HG03066 (cell line): ENCODE measurements around the gene ACTMAP.
"Not testable (repeated sequence)": the region's sequence is repeated elsewhere in the genome, so short reads cannot be mapped to it uniquely, and the experiment has no call there.

Source experiments
- ATAC-seq: cut with Tn5 transposase; IDR thresholded peaks from one replicate; pipeline ENCODE4 v1.9.1; 2021; ENCODE audit warnings: low read depth; ENCODE audit not compliant: unreplicated experiment

ACTMAP gene

DNA sequence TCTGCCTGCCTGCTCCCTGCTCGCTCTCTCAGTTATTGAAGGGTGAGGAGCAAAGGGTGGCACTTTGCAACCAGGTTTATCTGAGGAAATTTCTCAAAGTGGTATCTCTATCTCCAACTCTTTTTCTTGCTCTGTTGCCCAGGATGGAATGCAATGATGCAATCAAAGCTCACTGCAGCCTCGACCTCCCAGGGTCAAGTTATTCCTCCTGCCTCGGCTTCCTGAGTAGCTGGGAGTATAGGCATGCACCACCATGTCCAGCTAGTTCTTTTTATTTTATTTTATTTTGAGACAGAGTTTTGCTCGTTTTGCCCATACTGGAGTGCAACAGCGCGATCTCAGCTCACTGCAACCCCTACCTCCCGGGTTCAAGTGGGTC, 4.9 kb downstream of the ACTMAP start:
- ATAC-seq: no peak

DNA sequence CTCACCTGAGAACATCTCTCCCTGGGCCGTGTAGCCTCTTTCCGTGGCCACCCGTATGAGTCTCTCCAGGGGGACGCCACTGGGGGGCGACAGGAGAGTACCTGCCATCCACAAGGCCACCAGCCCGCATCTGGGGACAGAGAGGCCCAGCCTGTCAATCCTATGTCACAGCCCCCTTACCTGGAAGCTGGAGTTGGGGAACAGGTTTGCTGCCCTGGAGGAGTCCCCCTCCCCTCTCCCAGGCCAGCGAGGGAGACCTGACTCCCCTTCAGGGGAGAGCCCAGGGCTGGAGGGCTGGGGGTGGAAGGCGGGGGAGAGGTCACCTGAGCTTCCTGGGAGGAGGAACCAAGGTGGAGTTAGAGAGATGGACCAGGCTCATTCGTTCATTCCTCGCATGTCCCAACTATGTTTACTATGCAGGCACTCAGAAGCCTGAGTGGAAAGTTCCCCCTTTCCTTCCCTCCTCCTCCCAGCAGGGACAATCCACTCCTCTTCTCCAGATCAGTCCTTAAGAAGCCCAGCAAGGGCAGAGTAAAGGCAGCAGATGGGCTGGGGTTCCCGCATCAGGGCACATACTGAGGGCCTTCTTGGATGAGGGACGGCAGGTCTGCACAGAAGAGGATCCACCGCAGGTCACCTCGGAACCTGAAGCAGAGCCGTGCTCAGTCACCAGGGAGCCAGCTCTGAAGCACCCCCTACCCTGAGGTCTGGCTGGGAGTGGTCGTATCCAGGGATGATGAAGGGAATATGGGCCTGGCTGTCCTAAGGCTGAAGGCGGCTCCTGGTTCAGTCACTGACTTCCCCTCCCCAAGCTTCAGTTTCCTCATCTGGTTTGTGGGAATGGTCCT, 5.5 kb downstream of the ACTMAP start:
- ATAC-seq: no peak

GRCh38 chr19:40743926-40744325, 6.4 kb downstream of the ACTMAP start:
- no peak for ATAC-seq

DNA sequence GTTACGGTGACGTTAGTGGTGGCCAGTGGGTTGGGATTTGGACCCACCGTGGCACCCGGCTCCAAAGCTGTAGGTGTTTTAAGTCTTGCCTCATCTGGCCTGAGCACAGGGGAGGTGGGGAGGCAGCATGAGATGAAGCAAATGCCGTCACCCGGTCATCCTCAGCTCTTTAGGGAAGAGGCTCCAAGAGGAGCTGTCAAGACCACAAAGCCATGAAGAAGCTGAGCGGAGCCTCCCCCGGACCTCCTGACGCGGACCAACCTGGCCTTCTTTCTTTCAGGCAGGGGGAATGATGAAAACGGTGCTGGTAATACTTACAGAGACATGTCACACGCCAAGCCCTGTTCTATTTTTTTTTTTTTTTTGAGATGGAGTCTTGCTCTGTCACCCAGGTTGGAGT, 7.4 kb downstream of the ACTMAP start:
- ATAC-seq: no peak

- ATAC-seq: no peak
Observed at GRCh38 chr19:40742477-40742876, 7.8 kb downstream of the ACTMAP start.

DNA sequence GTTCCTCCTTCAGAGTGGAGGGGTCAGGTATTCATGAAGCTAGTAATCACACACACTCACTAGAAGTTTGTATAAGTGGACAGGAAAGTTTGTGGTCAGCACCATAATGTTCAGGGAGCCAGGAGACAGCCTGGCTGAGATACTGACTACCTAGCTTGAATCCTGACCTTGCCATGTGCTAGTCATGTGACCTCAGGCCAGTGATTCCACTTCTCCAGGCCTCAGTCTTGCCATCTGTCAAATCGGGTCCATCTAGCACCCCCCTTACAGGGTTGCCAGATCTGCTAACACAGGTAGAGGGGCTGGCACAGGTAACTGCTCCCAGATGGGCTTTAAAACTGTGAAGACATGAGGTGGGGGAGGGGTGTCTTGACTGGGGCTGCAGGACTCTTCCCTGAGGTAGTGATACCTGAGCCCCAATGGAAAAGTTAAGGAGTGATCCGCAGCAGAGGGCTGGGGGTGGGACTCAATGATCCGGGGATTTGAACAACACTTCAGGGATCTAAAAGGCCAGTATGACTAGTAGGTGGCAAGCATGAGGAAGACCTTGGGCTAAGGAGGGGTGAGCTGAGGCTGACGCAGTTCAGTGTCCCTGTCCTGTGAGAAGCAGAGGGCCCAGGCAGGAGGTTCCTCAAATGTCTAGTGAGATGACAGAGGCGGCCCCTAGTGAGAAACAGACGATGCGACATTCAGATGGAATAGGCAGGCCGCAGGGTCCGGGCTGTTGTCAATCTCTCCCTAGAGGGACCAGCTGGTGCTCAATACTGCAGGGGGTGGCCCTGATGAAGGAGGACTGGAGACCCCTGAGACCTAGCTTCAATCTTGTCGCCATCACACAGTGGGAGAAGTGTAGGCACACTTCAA, 8.5 kb downstream of the ACTMAP start:
- no peak for ATAC-seq

- ATAC-seq: no peak
Observed at GRCh38 chr19:40740747-40741146, 9.5 kb downstream of the ACTMAP start.

DNA sequence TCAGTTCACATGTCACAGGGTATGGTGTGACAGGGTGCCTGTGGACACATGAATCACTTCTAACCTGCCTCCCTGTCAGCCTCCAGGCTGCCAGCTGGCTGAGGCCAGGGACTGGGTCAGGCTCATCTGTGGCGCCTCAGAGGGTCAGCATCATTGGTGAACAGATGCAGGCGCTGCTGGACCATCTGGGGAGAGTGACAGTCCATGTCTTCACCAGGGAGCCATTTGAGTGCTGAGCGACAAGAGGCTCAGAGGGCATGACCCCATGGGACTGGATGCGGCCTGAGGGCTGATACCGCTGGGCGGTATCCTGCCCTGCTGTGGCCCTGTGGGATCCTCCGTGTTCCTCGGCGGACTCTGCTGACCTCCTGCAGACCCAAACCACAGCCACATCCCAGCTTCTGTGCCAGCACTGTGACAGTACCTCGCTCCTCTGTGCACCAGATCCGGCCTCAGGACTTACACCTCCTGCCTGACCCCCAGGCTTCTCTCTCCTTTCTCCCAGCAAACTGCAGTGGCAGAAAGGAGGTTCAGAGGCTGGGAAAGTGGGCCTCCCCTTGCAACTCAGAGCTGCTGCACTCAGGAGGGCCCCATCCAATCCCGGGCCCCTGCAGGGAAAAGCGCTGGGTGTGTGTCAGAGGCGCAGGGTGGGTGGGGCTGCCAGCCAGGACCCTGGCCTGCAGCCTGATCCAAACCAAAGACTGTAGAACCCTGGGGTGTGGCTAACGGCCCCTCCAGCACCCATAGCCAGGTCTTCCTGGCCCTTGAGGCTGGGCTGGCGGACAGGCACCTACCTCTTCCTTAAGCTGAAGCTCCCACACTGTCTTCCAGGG, 10.2 kb downstream of the ACTMAP start:
- ATAC-seq: no peak

DNA sequence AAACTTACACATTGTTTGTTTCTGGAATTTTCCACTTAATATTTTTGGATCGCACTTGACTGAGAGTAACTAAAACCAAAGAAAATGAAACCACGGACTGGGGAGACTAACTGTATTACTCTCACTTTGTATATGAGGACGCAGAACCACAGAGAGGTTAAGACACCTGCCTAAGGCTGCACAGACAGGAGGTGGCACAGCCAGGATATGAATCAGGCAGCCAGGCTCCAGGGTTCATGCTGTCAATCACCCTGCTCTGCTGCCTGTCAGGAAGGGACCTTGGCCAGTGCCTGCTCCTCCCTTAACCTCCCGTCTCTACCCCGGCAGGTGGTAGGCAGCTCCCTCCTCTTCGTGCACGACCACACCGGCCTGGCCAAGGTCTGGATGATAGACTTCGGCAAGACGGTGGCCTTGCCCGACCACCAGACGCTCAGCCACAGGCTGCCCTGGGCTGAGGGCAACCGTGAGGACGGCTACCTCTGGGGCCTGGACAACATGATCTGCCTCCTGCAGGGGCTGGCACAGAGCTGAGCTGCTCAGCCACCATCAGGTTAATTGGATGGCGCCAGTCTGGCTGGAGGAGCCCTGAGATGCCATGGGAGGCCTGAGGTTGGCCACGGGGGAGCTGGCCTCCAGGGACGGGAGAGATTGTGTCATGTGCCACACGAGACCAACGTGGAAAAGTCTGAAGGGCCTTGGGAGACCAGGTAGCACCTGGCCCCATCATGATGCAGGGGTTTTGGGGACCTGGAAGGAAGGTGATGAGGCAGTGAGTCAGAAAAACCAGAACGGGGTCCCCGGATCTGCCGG, 11.0 kb downstream of the ACTMAP start:
- no peak for ATAC-seq

DNA sequence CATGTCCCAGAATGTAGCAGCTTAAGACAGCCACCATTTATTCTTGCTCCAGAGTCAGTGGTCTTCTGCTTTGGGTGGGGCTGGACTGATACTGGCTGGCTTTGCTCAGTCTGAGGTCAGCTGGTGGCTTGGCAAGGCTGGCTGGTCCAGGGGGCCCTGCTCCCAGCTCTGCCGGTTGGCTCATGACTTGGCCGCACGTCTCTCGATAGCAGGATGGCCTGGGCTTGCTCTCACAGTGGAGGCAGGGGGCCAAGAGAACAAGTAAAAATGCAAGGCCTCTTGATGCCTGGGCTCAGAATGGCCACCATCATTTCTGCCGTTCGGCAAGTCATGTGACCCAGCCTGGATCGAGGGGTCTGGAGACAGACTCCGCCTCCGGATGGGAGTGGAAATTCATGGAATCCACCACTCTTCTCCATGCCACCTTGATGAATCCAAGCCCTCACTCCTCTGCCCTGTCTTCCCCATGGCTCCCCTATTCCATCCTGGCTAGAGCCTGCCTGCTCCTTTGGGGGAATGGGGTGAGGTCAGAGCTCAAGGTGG, 13.1 kb downstream of the ACTMAP start:
- ATAC-seq: no peak

GRCh38 chr19:40736661-40737060, 13.6 kb downstream of the ACTMAP start:
- ATAC-seq: no peak

GRCh38 chr19:40735013-40735771, 15.1 kb downstream of the ACTMAP start:
- no peak for ATAC-seq

DNA sequence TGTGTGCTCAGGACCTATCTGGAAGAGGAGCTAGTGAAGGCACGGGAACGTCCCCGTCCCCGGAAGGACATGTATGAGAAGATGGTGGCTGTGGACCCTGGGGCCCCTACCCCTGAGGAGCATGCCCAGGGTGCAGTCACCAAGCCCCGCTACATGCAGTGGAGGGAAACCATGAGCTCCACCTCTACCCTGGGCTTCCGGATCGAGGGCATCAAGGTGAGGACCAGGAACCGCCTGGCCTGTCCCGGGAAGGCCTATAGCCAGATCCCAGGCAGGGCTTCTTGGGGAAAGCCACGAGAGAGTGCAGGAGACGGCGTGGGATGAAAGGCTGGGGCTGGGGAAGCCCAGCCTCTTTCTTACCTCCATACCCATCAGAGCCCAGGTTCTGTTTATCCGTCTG, 17.1 kb downstream of the ACTMAP start:
- no peak for ATAC-seq

DNA sequence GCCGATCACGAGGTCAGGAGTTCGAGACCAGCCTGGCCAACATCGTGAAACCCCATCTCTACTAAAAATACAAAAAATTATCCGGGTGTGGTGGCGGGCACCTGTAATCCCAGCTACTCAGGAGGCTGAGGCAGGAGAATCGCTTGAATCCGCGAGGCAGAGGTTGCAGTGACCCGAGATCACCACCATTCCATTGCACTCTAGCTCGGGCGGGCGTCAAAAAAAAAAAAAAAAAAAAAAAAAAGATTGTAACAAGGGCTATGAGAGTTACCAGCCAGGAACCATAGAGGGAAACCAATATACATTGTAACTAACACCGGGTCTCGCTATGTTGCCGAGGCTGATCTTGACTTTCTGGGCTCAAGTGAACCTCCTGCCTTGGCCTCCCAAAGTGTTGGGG, 18.0 kb downstream of the ACTMAP start:
- not testable (repeated sequence) for ATAC-seq

DNA sequence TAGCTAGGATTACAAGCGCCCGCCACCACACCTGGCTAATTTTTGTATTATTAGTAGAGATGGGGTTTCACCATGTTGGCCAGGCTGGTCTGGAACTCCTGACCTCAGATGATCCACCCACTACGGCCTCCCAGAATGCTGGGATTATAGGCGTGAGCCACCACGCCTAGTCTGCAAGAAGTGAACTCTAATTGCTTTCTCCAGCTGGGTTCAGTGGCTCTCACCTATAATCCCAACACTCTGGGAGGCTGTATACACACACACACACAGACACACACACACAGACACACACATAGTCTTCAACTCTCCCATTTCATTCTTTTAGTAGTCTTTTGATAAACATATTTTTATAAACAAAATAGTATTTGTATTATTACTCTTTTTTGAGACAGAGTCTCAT, 20.2 kb downstream of the ACTMAP start:
- not testable (repeated sequence) for ATAC-seq

DNA sequence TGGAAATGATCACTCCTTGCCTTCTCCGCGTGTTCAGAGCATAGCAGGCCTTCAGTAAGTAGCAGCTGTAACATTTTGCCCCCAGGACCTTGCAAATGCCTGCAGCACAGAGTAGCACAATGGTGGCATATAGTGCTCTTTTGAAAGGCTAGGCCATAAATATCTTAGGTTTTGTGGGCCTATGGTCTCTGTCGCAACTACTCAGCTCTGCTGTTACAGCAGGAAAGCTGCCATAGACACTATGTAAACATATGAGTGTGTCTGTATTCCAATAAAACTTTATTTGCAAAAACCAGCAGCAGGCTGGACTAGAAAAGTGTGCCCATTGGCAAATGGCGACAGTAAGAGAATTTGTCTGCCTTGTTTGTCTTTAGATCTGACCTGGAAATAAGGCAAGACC, 24.0 kb downstream of the ACTMAP start:
- no peak for ATAC-seq

GRCh38 chr19:40724855-40725254, 25.4 kb downstream of the ACTMAP start:
- ATAC-seq: no peak

- ATAC-seq: no peak
Observed at GRCh38 chr19:40724315-40724714, 26.0 kb downstream of the ACTMAP start.

DNA sequence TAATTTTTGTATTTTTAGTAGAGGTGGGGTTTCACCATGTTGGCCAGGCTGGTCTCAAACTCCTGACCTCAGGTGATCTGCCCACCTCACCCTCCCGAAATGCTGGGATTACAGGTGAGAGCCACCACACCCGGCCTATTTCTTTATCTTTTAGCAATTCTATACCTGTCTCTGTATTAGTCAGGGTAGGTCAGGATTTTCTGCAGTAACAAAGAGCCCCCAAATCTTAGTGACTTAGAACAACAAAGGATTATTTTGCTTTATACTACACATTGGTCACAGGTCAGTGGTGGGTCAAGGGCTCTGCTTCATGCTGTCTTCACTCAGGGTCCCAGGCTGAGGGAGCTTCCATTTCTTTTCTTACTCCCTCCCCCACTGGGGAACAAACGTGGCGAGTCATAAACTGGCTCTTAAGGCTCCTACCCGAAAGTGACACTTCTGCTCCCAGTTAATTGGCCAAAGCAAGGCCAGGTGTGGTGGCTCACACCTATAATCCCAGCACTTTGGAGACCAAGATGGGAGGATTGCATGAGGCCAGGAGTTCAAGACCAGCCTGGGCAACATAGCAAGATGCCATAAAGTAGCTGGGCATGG, 26.5 kb downstream of the ACTMAP start:
- no peak for ATAC-seq
